AG09319 (cell line): Measurements from ENCODE around the gene ANKRD37.

ENCODE experiments used
- DNase-seq: peaks from one replicate; pipeline ENCODE4 v3.0.0-alpha.2; 2010; ENCODE audit warnings: low read depth; ENCODE audit errors: extremely low read depth
- TF ChIP-seq, protein P1 (sequence below): IDR thresholded peaks from 2 replicates; pipeline ENCODE4 v1.5.1; 2011; ENCODE audit warnings: low read depth, mild to moderate bottlenecking, inconsistent platforms, low read length, moderate library complexity

The ANKRD37 gene

DNA sequence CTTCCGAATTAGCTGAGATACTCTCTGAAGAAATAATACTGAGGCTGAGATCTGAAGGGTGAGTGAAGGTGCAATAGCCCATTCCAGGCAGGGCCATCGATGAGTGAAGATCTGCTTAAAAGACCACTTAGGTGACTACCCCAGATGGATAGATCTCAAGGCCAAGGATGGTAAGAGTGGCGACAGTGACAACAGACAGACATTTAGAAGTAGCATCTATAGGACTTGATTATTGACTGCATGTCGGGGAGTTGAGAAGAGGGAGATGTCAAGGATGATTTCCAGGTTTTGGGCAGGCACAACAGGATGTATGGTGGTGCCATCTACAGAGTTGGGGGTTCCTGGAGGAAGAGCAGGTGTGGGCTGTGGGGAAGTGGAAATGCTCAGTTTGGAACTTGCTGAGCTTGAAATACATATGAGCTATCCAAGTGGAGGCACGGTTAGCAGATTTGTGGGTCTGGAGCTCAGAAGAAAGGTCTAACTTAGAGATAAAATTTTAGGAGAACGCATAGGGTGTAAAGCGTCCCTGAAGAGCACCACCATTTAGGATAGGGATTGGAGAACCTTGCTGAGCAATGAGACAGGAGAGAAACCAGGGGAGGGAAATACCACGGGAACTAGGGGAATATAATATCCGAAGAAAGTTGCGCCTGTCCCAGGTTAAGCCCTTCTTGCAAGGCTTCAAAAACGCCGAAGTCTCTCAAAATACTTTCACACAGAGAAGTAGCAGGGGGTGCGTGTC lies 28.4 kb downstream of the ANKRD37 start:
- TF ChIP-seq, protein P1, sequence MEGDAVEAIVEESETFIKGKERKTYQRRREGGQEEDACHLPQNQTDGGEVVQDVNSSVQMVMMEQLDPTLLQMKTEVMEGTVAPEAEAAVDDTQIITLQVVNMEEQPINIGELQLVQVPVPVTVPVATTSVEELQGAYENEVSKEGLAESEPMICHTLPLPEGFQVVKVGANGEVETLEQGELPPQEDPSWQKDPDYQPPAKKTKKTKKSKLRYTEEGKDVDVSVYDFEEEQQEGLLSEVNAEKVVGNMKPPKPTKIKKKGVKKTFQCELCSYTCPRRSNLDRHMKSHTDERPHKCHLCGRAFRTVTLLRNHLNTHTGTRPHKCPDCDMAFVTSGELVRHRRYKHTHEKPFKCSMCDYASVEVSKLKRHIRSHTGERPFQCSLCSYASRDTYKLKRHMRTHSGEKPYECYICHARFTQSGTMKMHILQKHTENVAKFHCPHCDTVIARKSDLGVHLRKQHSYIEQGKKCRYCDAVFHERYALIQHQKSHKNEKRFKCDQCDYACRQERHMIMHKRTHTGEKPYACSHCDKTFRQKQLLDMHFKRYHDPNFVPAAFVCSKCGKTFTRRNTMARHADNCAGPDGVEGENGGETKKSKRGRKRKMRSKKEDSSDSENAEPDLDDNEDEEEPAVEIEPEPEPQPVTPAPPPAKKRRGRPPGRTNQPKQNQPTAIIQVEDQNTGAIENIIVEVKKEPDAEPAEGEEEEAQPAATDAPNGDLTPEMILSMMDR, result no peak
- DNase-seq, result peak; percentile 4

DNA sequence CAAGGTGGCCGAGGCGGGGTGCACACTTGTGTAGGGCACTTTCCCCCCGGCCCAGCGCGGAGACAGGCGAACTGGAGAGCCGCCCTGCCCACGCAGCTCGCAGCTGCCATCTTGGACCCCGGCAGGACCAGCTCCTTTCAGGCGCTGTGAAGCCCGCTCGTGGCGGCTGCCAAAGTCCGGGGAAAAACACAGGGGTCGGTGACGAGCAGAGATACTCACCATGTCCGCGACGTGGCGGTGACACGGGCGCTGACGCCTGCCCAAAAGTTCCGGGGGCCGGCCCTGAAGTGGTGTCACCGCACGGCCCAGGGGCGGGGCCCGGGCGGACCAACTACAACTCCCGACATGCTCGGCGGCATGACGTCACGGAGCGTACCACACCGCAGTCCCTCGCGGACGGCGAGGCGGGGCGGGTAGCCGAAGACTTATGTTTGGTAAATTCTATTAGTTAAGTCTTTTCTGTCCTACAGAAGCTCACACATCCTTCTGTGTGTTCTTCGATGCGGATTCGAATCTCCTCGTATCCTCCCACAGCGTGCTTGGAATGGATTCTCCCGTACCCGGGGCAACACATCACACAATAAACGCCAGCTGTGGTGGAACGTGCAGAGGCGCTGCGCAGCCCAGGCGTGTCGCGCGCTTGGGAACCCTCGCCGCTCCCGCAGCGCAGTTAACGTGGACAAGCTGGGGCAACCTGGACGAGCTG lies 29.2 kb downstream of the ANKRD37 start, which contains the start of gene UFSP2:
TSS of gene UFSP2 (minus strand) at position 318 of the 706 bp plus-strand sequence. CDS start at position 222, 96 bp downstream.
- DNase-seq, result peak; percentile 70
- TF ChIP-seq, protein P1, result no peak; the same call in 1 of the 2 replicates

DNA sequence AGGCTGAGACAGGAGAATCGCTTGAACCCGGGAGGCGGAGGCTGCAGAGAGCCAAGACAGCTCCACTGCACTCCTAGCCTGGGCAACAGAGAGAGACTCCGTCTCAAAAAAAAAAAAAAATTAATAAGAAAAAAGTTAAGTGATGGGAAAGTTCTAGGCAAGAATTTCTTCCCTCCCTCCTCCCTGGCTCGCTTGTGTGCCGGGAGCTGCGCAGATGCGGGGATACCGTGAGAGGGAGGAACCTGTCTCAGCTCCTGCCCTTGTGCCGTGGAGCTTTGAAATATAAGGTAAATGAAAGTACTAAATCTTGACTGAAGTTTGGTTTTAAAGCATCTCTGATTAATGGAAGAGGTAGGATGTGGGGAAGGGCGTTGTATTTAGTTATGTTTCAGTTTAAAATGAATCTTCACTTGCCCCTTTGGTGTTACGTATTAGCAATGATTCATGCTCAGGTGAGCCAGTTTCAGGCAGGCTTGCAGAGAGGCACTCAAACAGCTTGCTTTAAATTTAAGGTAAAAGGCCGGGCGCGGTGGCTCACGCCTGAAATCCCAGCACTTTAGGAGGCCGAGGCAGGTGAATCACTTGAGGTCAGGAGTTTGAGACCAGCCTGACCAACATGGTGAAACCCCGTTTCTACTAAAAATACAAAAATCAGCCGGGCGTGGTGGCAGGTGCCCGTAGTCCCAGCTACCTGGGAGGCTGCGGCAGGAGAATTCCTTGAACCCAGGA lies 30.5 kb downstream of the ANKRD37 start:
- TF ChIP-seq, protein P1, result no peak
- DNase-seq, result no peak

DNA sequence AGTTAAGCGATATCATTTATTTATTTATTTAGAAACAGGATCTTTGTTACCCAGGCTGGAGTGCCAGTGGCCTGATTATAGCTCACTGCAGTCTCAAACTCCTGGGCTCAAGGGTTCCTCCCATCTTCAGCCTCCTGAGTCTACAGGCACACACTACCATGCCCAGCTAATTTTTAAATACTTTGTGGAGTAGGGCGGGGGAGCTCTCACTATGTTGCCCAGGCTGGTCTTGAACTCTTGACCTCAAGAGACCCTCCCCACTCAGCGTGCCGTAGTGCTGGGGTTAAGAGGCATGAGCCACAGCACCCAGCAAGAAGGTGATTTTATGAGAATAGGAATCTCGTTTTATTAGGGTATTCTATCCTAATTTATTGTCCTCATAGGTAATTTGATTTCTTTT lies 33.0 kb downstream of the ANKRD37 start:
- DNase-seq, result no peak
- TF ChIP-seq, protein P1, result no peak

DNA sequence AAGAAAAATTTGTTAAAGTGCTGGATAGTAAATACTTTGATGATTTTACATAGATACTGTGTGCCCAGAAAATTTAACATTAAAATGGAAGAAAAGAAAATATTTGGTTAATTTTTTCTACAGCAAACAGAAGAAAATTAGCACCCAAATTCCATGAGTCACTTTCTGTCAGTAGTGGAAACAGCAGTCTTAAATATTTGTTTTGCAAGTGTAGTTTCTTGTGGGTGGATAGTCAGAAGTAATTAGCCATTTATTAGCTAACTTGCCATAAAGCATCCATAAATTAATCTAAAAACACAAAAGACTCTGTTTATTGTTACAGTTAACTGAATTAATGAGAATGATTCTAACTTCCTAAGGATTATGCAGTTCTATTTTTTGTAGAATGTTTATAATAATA lies 38.8 kb downstream of the ANKRD37 start:
- TF ChIP-seq, protein P1, result no peak
- DNase-seq, result no peak

DNA sequence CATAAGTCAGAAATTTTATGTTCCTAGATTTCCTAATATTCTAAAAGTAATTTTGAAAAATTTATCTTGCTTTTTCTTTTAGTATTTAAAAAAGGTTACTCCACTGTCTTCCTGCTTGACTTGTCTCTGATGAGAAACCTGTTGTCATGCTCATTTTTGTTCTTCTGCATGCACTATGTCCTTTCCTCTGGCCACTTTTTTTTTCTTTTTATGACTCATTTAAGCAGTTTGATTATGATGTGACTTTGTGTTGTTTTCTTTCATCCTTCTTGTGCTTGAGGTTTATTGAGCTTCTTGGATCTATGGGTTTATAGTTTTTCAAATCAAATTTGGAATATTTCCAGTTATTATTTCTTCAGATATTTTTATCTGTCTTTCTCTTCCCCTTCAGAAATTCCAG lies 41.2 kb downstream of the ANKRD37 start:
- TF ChIP-seq, protein P1, result no peak
- DNase-seq, result no peak
